Activated CD4-positive, alpha-beta T cell treated with anti-CD3 and anti-CD28 coated beads for 36 hours (primary cell): ENCODE data around the gene SLC38A11. TPM values are rescaled to one million over a fixed set of nuclear protein-coding genes. Genes with fewer than 3 reads are reported as not detected.
"Not testable (repeated sequence)": the region's sequence is repeated elsewhere in the genome, so short reads cannot be mapped to it uniquely, and the experiment has no call there.

Experiments
- ATAC-seq: fragments of 200-7000 bp; cut with Tn5 transposase; one replicate; pipeline ENCODE4 v1.10.0; 2021; ENCODE audit warnings: mild to moderate bottlenecking, moderate library complexity
- CTCF ChIA-PET: fragments of 350-600 bp; sonication (Branson Sonifier 250); formaldehyde crosslinking; loops from one replicate; lab custom pipeline; 2021; ENCODE audit warnings: antibody characterized with exemption; lab: Charles Lee
- POLR2A ChIA-PET: fragments of 350-600 bp; sonication (Branson Sonifier 250); formaldehyde crosslinking; loops from one replicate; lab custom pipeline; 2021; ENCODE audit warnings: antibody characterized with exemption, inconsistent platforms; lab: Charles Lee
- DNase-seq: peaks from one replicate; pipeline ENCODE4 v3.0.0-alpha.2; 2020
- H3K27ac Mint-ChIP-seq: one replicate; pipeline ENCODE4 v1.8.0; 2021; ENCODE audit warnings: mixed read lengths
- H3K27me3 Mint-ChIP-seq: one replicate; pipeline ENCODE4 v1.8.0; 2021; ENCODE audit warnings: mixed read lengths
- H3K36me3 Mint-ChIP-seq: one replicate; pipeline ENCODE4 v1.8.0; 2021; ENCODE audit warnings: low read depth, mixed read lengths
- H3K4me1 Mint-ChIP-seq: one replicate; pipeline ENCODE4 v1.8.0; 2021; ENCODE audit warnings: mixed read lengths
- H3K4me3 Mint-ChIP-seq: one replicate; pipeline ENCODE4 v1.8.0; 2021; ENCODE audit warnings: mild to moderate bottlenecking, moderate library complexity, mixed read lengths
- H3K9me3 Mint-ChIP-seq: one replicate; pipeline ENCODE4 v1.8.0; 2021; ENCODE audit warnings: low read depth, mixed read lengths
- intact Hi-C, 2 experiments: fragments of 100-400 bp; cut with DNase I in 1 of 2; cut with micrococcal nuclease in 1 of 2; formaldehyde crosslinking; loops; one replicate each; pipeline versions ENCODE4 v1.14.2 to v1.15.1; 2022 to 2024; cut with DNase I, micrococcal nuclease
- total RNA-seq, 2 experiments: library from RNA; stranded (reverse); gene quantifications; one replicate each; pipeline ENCODE4 v1.2.3, GENCODE V29; 2021

Gene SLC38A11
- total RNA-seq, 2 experiments from 2014 or later = not detected

DNA sequence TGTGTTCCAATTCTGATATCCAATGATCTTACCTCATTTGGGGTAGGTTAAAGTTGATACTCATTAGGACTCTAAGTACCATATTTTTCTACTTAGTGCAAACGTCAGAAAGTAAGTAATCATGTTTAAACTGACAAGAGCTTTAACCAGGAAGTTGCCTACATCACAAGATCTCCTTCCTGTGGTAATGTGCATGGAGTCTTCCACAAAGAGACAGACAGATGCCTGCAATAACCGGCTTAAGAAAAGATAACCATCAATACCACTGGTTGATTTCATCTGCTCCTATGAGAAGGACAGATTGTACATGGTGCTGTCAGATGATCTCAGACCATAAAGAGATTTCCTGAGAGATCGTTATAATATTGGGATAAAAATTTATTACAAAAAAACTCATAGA lies 33.5 kb upstream of the SLC38A11 start:
- H3K27me3 Mint-ChIP-seq, H3K36me3 Mint-ChIP-seq, H3K4me3 Mint-ChIP-seq, ATAC-seq, DNase-seq, POLR2A ChIA-PET, H3K27ac Mint-ChIP-seq, H3K9me3 Mint-ChIP-seq, intact Hi-C loops: not testable (repeated sequence)
- CTCF ChIA-PET = interaction anchor here (1.4 kb wide), 1 partner anchor 14 kb away, joined by 3 read pairs; no protein-coding TSS in a partner anchor
- peaks cover 14% of the 10 kb centered on the region for H3K4me1 Mint-ChIP-seq

DNA sequence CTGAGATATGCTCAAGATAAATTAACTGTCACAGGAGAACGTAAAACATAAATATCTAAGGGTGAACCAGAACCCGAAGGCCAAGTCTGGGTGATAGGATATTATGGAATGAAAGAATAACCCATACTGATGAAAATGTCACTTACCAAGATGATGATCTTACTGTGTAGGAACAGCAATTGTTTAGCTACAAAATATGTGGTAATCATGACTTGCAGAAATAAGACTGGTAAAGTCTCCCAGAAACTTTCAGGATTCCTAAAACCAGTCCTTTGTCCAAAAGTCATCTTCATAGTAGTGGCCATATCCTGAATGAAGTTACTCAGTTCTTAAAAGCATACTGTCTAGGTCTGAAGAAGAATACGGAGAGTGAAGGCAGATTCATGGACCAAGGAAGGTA lies 30.7 kb upstream of the SLC38A11 start:
- H3K27ac Mint-ChIP-seq, H3K36me3 Mint-ChIP-seq, ATAC-seq, CTCF ChIA-PET, H3K4me3 Mint-ChIP-seq, H3K4me1 Mint-ChIP-seq, intact Hi-C loops, POLR2A ChIA-PET, DNase-seq, H3K9me3 Mint-ChIP-seq, H3K27me3 Mint-ChIP-seq: not testable (repeated sequence)

DNA sequence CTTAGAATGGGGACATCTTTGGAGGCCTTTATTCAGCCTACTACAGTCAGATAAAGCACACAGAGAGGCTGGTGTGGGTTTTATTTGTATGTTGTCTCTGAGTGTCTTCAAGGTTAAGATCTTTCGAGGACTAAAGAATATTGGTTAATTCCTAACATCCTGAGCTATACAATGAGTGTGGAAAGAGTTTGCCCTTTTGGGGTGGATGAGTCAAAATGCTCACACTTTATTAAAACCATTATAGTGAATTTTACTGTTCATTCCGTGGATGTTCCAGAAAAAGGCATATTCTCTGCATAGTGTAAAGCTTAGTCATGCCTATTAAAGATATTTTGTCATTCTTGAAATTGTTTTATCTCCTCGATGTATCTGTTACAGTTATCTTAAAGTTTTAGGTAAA lies 29.1 kb upstream of the SLC38A11 start:
- ATAC-seq = no peak
- H3K9me3 Mint-ChIP-seq = no peaks in the 10 kb centered on the region
- no peaks in the 10 kb centered on the region for H3K36me3 Mint-ChIP-seq
- peaks cover 2% of the 10 kb centered on the region for H3K27me3 Mint-ChIP-seq
- ChIA-PET CTCF (no interaction called here), POLR2A (no interaction called here)
- no peak overlapping the region for H3K4me3 Mint-ChIP-seq
- no peak overlapping the region for H3K27ac Mint-ChIP-seq
- H3K4me1 Mint-ChIP-seq = peaks cover 4% of the 10 kb centered on the region
- no peak for DNase-seq
- intact Hi-C loops = no loop called here

DNA sequence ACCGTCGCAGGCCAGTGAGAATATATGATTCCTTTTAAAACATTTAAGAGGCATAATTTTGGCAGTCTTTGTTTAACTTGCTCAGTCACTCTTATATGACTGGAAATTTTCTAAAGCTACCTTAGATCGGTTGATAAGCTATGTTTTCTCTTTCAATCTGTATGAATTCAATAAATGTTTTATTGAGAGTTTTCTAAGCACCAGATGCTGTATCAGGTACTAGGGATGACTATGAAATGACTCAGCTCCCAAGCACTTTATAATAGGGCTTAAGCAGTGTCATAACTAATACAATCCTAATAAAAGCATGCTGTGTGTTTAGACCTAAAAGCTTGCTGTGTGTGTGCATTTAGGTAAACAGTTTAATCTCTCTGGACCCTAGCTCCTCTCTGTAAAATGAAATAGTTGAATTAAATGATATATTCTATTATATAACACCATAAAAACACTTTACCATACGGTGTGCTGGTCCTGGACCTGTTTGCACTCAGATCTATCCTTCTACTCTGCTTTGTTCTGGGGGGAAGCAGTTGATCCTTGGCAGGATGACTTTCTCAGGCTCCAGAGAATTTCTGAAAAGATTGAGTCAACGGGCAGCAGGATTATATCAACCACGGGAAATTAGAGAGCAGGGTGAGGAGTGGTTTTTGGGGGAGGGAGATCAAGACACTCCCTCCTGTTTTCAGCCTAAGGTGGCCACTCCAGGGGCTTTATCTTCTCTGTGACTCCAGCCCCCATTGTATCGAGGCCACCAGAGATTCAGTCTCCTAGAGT lies 26.1 kb upstream of the SLC38A11 start:
- ATAC-seq = no peak
- DNase-seq = no peak
- no peaks in the 10 kb centered on the region for H3K4me1 Mint-ChIP-seq
- POLR2A ChIA-PET = no interaction called here
- no peaks in the 10 kb centered on the region for H3K9me3 Mint-ChIP-seq
- H3K4me3 Mint-ChIP-seq = no peak overlapping the region
- peaks cover 2% of the 10 kb centered on the region for H3K27me3 Mint-ChIP-seq
- intact Hi-C loops = no loop called here
- H3K36me3 Mint-ChIP-seq = no peaks in the 10 kb centered on the region
- no peak overlapping the region for H3K27ac Mint-ChIP-seq
- CTCF ChIA-PET = no interaction called here

DNA sequence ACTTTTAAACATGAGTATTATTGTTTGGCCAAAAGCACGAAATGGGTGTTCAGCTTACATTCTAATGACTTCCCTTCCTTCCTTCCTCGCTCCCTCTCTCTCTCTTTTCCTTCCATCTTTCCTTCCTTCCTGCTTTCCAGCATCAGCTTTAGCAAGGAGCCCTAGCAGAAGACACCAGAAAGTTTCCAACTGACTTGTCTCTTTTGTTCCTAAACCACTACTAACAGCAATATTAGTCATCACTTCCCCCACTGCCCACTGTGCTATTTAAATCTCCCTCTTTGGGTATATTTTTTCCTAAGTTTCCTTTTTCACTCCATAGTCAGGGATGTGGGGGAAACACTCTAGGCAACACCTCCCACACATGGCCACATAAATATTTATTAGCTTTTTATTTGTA lies 25.4 kb upstream of the SLC38A11 start:
- H3K9me3 Mint-ChIP-seq, H3K27ac Mint-ChIP-seq, intact Hi-C loops, H3K36me3 Mint-ChIP-seq, H3K4me1 Mint-ChIP-seq, DNase-seq, POLR2A ChIA-PET, H3K4me3 Mint-ChIP-seq, H3K27me3 Mint-ChIP-seq, CTCF ChIA-PET, ATAC-seq: not testable (repeated sequence)

DNA sequence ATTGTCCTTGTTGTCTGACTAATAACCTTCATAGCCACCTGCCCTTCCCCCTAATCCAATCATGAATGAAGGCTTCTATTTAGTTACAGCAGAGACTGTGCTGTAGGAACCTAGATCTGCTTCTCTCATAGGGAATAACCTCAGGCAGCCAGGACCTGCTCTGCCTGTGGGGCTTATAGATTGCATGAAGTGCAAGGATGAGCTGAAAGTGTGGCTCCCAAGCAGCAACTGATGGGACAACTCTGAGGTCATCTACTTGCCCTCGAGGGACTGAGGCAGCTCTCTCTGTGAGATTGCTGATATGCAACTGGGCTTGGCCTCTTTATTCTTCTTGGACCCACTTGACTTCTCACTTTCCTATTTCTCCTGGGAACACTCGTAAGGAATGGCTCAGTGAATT lies 23.8 kb upstream of the SLC38A11 start:
- no peaks in the 10 kb centered on the region for H3K36me3 Mint-ChIP-seq
- H3K27ac Mint-ChIP-seq = no peak overlapping the region
- peaks cover 5% of the 10 kb centered on the region for H3K4me1 Mint-ChIP-seq
- POLR2A ChIA-PET = no interaction called here
- ATAC-seq (no peak), DNase-seq (no peak)
- no peak overlapping the region for H3K4me3 Mint-ChIP-seq
- CTCF ChIA-PET = no interaction called here
- peaks cover 2% of the 10 kb centered on the region for H3K27me3 Mint-ChIP-seq
- intact Hi-C loops = no loop called here
- no peaks in the 10 kb centered on the region for H3K9me3 Mint-ChIP-seq

DNA sequence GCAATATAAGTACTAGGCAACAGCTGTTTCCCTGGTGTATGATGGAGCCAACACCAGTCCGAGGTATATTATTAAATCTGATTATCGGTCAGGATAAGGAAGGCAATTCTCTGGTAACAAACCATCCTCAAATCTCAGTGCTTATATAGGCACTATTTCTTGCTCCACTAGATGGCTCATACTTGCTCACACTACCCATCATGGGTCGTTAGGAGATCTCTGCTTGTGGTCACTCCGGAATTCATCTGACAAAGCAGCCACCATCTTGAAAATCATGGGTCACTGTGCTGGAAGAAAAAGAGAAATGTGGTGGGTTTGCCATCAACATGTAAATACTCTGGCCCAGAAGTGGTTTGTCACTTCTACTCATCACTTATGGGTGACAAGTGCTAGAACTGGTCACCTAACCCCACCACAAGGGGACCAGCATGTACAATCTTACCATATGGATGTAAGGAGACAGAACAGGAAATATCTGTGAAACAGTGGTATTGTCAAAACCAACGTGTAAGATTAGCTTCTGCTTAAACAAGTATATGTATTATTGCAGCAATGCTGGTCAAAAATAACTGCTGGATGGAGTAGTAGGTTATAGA lies 21.6 kb upstream of the SLC38A11 start:
- intact Hi-C loops, H3K27me3 Mint-ChIP-seq, H3K4me3 Mint-ChIP-seq, ATAC-seq, H3K4me1 Mint-ChIP-seq, POLR2A ChIA-PET, DNase-seq, H3K27ac Mint-ChIP-seq, CTCF ChIA-PET, H3K36me3 Mint-ChIP-seq, H3K9me3 Mint-ChIP-seq: not testable (repeated sequence)

DNA sequence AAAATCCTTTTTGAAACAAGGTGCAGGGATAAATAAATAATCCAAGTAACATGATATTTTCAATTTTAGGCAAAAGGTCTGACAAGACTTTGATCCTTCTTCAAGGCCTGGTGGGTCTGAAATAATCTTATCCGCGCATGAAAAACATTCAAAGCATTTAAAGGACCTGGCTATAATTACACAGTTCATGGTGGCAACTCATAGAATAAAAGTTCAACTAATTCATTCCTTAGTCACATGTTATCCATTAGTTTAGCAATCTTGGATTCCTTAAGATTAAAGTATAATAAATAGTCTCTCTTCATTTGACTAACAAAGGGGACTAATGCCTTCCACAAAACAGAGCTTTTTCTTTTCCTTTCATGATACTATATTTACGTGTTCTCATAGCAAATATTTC lies 21.0 kb upstream of the SLC38A11 start:
- no peaks in the 10 kb centered on the region for H3K27me3 Mint-ChIP-seq
- H3K4me1 Mint-ChIP-seq = peaks cover 5% of the 10 kb centered on the region

DNA sequence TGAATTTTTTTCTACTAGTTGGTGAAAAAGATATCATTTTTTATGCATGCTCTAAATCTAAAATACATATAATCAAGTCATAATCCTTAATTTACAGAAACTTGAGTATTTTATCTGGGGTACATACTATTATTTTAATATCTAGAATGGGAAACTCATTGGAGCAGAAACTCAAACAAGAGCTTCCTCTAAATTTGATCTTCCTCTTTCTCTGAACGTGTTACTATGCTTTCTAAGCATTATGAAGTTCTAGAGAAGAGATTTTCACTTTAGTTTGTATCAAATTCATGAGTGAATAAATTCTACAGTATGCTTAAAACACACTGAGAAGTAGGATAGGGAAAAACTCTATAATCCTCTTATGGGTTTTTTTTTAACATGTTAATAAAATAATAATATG lies 20.6 kb upstream of the SLC38A11 start:
- H3K27me3 Mint-ChIP-seq = no peaks in the 10 kb centered on the region
- intact Hi-C loops = no loop called here
- ChIA-PET POLR2A (interaction anchor here (0.6 kb wide), 1 partner anchor 42 kb away, joined by 3 read pairs; no protein-coding TSS in a partner anchor), CTCF (no interaction called here)
- DNase-seq = no peak
- H3K36me3 Mint-ChIP-seq = no peaks in the 10 kb centered on the region
- no peak overlapping the region for H3K4me3 Mint-ChIP-seq
- H3K9me3 Mint-ChIP-seq = no peaks in the 10 kb centered on the region
- peaks cover 5% of the 10 kb centered on the region for H3K4me1 Mint-ChIP-seq
- no peak overlapping the region for H3K27ac Mint-ChIP-seq
- ATAC-seq = no peak

More for the DNA sequence above, 21.0 kb upstream of the SLC38A11 start:
- DNase-seq (no peak), ATAC-seq (no peak)
- ChIA-PET POLR2A (interaction anchor here (0.6 kb wide), 1 partner anchor 43 kb away, joined by 3 read pairs; no protein-coding TSS in a partner anchor), CTCF (no interaction called here)
- H3K36me3 Mint-ChIP-seq = no peaks in the 10 kb centered on the region
- no peaks in the 10 kb centered on the region for H3K9me3 Mint-ChIP-seq
- no peak overlapping the region for H3K4me3 Mint-ChIP-seq
- intact Hi-C loops = no loop called here
- H3K27ac Mint-ChIP-seq = no peak overlapping the region

DNA sequence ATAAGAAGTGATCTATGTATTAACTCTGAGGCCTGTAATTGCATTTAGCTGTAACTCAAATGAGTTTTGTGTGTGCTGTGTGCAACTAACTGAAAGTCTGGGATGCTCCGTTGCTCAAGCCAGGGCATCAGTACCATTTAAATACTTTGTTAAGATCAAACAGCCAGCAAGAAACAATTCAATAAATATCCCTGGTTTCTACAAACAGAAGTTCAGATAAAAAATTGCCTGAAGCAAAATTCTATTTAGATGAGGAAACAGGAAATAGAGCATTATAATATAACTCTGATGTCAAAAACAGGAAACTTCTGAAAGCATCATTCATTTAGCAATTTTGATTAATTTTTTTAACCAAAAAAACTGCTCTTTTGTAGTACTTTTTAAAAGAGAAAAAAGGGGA lies 18.9 kb upstream of the SLC38A11 start:
- no peak overlapping the region for H3K27ac Mint-ChIP-seq
- intact Hi-C loops = no loop called here
- H3K36me3 Mint-ChIP-seq = no peaks in the 10 kb centered on the region
- ChIA-PET POLR2A (no interaction called here), CTCF (no interaction called here)
- no peaks in the 10 kb centered on the region for H3K9me3 Mint-ChIP-seq
- peaks cover 5% of the 10 kb centered on the region for H3K4me1 Mint-ChIP-seq
- no peak overlapping the region for H3K4me3 Mint-ChIP-seq
- no peak for DNase-seq
- ATAC-seq = no peak
- H3K27me3 Mint-ChIP-seq = no peaks in the 10 kb centered on the region

DNA sequence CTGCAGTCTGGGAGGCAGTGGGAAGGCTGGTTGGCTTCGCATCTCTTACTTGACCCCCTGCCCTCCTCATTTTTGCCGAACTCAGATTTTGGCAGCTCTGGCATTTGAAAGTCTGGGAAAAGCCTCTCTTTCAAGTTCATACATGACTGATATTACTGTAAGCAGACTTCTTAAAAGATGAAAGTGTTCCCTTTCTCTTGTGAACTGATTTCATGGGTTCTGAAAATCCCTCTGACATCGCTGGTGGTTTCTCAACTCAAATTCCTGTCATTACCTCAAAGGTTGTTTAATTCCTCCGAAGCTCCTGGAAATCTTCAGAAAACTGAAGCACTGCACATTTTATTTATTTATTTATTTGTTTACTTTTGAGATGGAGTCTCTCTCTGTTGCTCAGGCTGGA lies 16.9 kb upstream of the SLC38A11 start:
- Mint-ChIP-seq H3K4me1 (peaks cover 5% of the 10 kb centered on the region), H3K27ac (no peak overlapping the region), H3K4me3 (no peak overlapping the region), H3K27me3 (no peaks in the 10 kb centered on the region), H3K36me3 (no peaks in the 10 kb centered on the region), H3K9me3 (no peaks in the 10 kb centered on the region)
- intact Hi-C loops = no loop called here
- POLR2A ChIA-PET = no interaction called here
- CTCF ChIA-PET = no interaction called here
- DNase-seq = no peak
- no peak for ATAC-seq
